ENCODE results near the gene ELANE.
A peak's percentile ranks its signal among the peaks of the same experiment; 100 is the strongest.

The ELANE gene

GRCh38 chr19:868458-869244, 16.5 kb downstream of the ELANE start:
- no peak for TF ChIP-seq CTCF (IDR thresholded peaks at IDR 0.05)
- Histone ChIP-seq H3K4me3 (no peak overlapping the region), H3K27ac (peak overlapping the region; percentile 66 to 83)
- no peak for DNase-seq (ENCODE audit: low spot score)

- Histone ChIP-seq H3K27ac (peak overlapping the region; percentile 66 to 83), H3K4me3 (no peak overlapping the region)
- peak; percentile 89 for DNase-seq (ENCODE audit: low spot score)
- TF ChIP-seq CTCF (IDR thresholded peaks at IDR 0.05): no peak
Observed at GRCh38 chr19:869245-870177, 17.4 kb downstream of the ELANE start.

GRCh38 chr19:870314-870713, 18.2 kb downstream of the ELANE start:
- TF ChIP-seq CTCF (IDR thresholded peaks at IDR 0.05): no peak
- no peak for DNase-seq (ENCODE audit: low spot score)
- Histone ChIP-seq H3K27ac (peak overlapping the region; percentile 66 to 83), H3K4me3 (no peak overlapping the region)

- DNase-seq (ENCODE audit: low spot score): no peak
- H3K4me3 ChIP-seq: no peak overlapping the region
Observed at GRCh38 chr19:870963-871401, 18.9 kb downstream of the ELANE start.

GRCh38 chr19:871446-872265, 19.6 kb downstream of the ELANE start:
- no peak for DNase-seq (ENCODE audit: low spot score)
- peak overlapping the region in 1 of 2 donors; percentile 62 for H3K27ac ChIP-seq
- H3K4me3 ChIP-seq: no peak overlapping the region
- TF ChIP-seq CTCF (IDR thresholded peaks at IDR 0.05): no peak

More at GRCh38 chr19:870963-871401, 18.9 kb downstream of the ELANE start:
- no peak for TF ChIP-seq CTCF (IDR thresholded peaks at IDR 0.05)
- no peak overlapping the region for H3K27ac ChIP-seq

GRCh38 chr19:872266-872951, 20.3 kb downstream of the ELANE start:
- no peak overlapping the region for H3K4me3 ChIP-seq
- TF ChIP-seq CTCF (IDR thresholded peaks at IDR 0.05): no peak
- no peak for DNase-seq (ENCODE audit: low spot score)
- peak overlapping the region in 1 of 2 donors; percentile 62 for H3K27ac ChIP-seq
